Osteocyte (in vitro differentiated cells): ENCODE data around the gene EEF1G. TPM values are rescaled to one million over a fixed set of nuclear protein-coding genes. Genes with fewer than 3 reads are reported as not detected.

Experiments used
- DNase-seq: peaks from one replicate; pipeline ENCODE4 v3.0.0; 2021; ENCODE audit warnings: mixed read lengths; ENCODE audit not compliant: unreplicated experiment; ENCODE audit errors: extremely low spot score
- H3K27ac Mint-ChIP-seq: one replicate; pipeline ENCODE4 v1.8.0; 2021; ENCODE audit warnings: mild to moderate bottlenecking, mixed read lengths; ENCODE audit not compliant: unreplicated experiment
- H3K27me3 Mint-ChIP-seq: one replicate; pipeline ENCODE4 v1.8.0; 2021; ENCODE audit warnings: mixed read lengths; ENCODE audit not compliant: unreplicated experiment
- H3K36me3 Mint-ChIP-seq: one replicate; pipeline ENCODE4 v1.8.0; 2021; ENCODE audit warnings: mixed read lengths; ENCODE audit not compliant: unreplicated experiment
- H3K4me1 Mint-ChIP-seq: one replicate; pipeline ENCODE4 v1.8.0; 2021; ENCODE audit warnings: mixed read lengths; ENCODE audit not compliant: unreplicated experiment
- H3K4me3 Mint-ChIP-seq: one replicate; pipeline ENCODE4 v1.8.0; 2021; ENCODE audit warnings: mild to moderate bottlenecking, moderate library complexity, mixed read lengths; ENCODE audit not compliant: unreplicated experiment
- H3K9me3 Mint-ChIP-seq: one replicate; pipeline ENCODE4 v1.8.0; 2021; ENCODE audit warnings: mixed read lengths; ENCODE audit not compliant: unreplicated experiment
- total RNA-seq: library from RNA; stranded (reverse); gene quantifications from 2 replicates; pipeline ENCODE4 v1.2.1, GENCODE V29; 2021
- TF ChIP-seq, protein P1 (sequence below): fragments of 200-600 bp; sonication (generic); IDR thresholded peaks from 2 replicates; pipeline ENCODE4 v1.5.0; 2021; ENCODE audit warnings: antibody characterized with exemption, mild to moderate bottlenecking, moderate library complexity

EEF1G gene
- total RNA-seq, 1 donor from 2014 or later, result 1,404 TPM

DNA sequence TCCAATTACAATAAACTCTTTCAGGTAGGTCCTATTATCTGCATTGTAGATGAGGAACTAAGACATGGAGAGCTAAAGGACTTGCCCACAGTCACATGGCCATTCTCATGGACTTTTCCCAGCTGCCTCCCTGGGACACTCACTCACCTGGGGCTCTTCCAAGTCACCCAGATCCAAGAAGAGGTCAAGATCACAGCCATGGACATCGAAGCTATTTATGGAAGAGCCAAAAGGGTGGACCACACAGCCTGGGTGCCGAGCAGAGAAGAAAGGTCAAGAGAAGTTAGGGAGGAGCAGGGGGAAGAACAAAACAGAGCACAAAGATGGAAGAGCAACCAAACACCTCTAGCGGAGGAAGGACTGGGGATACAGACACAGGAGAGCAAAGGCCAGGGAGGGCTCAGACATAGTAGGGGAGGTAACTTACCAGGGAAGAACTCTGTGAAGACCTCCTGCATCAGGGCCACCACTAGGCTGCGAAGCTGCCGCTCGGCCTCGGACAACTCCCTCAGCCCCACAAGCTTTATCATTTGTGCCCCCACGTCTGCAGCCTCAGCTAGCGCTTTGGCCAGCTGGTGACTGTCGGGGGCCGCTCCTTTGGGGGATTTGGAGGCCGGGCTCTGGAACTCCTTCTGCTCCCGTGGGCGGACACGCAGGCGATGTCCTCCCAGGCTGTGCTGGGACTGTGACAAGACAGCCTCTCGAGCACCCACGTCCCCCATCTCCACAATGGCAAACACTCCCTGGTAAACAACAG lies 7.4 kb upstream of the EEF1G start:
- H3K27ac Mint-ChIP-seq, result no peak overlapping the region
- no peaks in the 10 kb centered on the region for H3K27me3 Mint-ChIP-seq
- H3K36me3 Mint-ChIP-seq, result peaks cover 14% of the 10 kb centered on the region
- no peak overlapping the region for H3K4me3 Mint-ChIP-seq
- peaks cover 3% of the 10 kb centered on the region for H3K4me1 Mint-ChIP-seq
- no peaks in the 10 kb centered on the region for H3K9me3 Mint-ChIP-seq
- TF ChIP-seq, protein P1, sequence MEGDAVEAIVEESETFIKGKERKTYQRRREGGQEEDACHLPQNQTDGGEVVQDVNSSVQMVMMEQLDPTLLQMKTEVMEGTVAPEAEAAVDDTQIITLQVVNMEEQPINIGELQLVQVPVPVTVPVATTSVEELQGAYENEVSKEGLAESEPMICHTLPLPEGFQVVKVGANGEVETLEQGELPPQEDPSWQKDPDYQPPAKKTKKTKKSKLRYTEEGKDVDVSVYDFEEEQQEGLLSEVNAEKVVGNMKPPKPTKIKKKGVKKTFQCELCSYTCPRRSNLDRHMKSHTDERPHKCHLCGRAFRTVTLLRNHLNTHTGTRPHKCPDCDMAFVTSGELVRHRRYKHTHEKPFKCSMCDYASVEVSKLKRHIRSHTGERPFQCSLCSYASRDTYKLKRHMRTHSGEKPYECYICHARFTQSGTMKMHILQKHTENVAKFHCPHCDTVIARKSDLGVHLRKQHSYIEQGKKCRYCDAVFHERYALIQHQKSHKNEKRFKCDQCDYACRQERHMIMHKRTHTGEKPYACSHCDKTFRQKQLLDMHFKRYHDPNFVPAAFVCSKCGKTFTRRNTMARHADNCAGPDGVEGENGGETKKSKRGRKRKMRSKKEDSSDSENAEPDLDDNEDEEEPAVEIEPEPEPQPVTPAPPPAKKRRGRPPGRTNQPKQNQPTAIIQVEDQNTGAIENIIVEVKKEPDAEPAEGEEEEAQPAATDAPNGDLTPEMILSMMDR, result no peak
- no peak for DNase-seq

DNA sequence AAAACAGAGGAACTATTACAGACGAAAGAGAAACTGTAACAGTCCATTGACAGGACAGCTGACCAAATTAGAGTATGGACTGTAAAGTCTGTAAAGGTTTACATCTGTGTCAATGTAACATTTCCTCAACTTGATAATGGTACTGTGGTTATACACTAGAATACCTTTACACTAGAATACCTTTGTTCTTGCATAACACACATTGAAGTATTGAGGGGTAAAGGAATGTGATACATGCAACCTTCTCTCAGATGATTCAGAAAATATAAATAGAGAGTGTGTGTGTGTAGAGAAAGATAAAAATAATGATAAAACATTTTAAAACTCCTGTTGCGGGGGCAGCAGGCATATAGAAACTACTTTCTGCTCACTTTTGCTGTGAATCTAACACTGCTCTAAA lies 5.6 kb upstream of the EEF1G start:
- Mint-ChIP-seq H3K36me3 (peaks cover 14% of the 10 kb centered on the region), H3K9me3 (no peaks in the 10 kb centered on the region), H3K4me3 (no peak overlapping the region), H3K27ac (no peak overlapping the region), H3K27me3 (no peaks in the 10 kb centered on the region), H3K4me1 (peaks cover 19% of the 10 kb centered on the region)
- TF ChIP-seq, protein P1, result no peak
- DNase-seq, result no peak

DNA sequence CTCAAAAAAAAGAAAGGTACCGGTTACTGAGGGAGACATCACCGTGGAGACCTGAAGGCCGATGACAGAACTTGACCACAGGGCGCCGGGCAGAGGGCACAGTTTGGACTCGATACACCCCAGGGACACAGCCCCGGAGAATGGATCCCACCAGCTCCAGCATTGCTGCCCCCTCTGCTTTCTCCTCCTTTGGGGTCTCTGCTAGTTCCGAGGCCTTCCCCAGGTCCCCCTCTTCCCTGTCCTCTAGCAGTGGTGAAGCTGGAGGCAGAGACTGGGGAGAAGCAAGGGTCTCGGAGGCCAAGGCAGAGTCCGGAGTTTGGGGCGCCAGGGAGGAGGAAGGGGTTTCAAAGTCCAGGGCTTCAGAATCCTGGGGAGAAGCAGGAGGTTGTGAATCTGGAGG lies 4.8 kb upstream of the EEF1G start:
- Mint-ChIP-seq H3K9me3 (no peaks in the 10 kb centered on the region), H3K4me1 (peaks cover 19% of the 10 kb centered on the region), H3K4me3 (no peak overlapping the region), H3K27me3 (no peaks in the 10 kb centered on the region), H3K27ac (no peak overlapping the region), H3K36me3 (peaks cover 14% of the 10 kb centered on the region)
- DNase-seq, result no peak
- TF ChIP-seq, protein P1, result no peak

DNA sequence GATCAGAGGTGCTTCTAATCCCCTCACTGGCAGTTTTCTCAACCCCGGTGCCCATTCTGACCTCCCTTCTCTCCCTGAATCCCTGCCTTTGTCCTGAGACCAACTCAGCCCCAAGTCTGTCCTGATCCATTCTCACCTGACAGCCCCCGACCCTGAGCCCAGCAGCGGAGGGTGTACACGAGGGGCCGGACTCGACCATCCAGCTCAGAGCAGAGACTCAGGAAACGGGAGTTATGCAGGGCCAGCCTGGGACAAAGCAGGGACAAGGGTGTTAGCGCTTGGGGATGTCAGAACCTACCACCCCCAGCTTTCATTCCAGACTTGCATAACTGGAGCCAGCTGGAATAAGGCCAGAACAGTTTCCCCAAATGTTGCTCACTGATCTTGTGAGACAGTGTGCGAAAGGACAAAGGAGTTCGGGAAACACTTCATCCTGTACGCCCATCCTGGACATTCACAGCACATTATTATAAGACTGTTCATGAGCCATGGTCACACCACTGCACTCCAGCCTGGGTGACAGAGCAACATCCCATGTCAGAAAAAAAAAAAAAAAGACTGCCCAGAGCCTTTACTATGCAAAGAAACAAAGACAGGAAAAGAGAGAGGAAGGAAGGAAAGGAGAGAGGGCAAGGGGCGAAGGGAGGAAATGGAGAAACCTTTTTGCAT lies 3.5 kb upstream of the EEF1G start:
- TF ChIP-seq, protein P1, result no peak
- no peaks in the 10 kb centered on the region for H3K9me3 Mint-ChIP-seq
- peaks cover 24% of the 10 kb centered on the region for H3K36me3 Mint-ChIP-seq
- peaks cover 29% of the 10 kb centered on the region for H3K4me1 Mint-ChIP-seq
- no peak overlapping the region for H3K4me3 Mint-ChIP-seq
- no peaks in the 10 kb centered on the region for H3K27me3 Mint-ChIP-seq
- no peak for DNase-seq
- H3K27ac Mint-ChIP-seq, result no peak overlapping the region

DNA sequence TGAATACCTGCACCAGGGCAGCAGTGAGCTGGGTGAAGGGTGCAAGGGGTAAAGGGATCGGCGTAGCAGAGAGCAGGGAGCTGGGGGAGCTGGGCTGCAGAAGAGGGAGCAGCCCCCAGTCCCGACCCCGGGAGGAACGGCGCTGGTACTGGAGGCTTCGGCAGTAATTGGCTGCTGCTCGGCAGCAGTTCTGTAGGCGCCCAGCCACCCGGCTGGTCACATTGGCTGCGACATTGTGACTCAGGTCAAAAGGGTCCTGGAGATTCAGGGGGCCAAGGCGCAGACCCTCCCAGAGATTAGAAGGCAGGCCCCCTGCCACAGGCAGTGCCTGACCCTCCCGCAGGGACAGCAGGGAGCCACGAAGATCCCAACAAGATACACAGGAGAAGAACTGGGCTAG lies 2.1 kb upstream of the EEF1G start:
- H3K36me3 Mint-ChIP-seq, result peaks cover 31% of the 10 kb centered on the region
- peak overlapping the region; percentile 95 for H3K4me3 Mint-ChIP-seq
- H3K27ac Mint-ChIP-seq, result peak overlapping the region; percentile 99
- H3K9me3 Mint-ChIP-seq, result no peaks in the 10 kb centered on the region
- H3K27me3 Mint-ChIP-seq, result no peaks in the 10 kb centered on the region
- H3K4me1 Mint-ChIP-seq, result peaks cover 40% of the 10 kb centered on the region
- TF ChIP-seq, protein P1, result no peak
- no peak for DNase-seq
